Liver (tissue), 9 donors: Measurements from ENCODE around the gene IRAK4. TPM values are rescaled to one million over a fixed set of nuclear protein-coding genes. Genes with fewer than 3 reads are reported as not detected.

Experiments used
- DNase-seq: peaks from one replicate; pipeline ENCODE4 v3.0.0-alpha.2; 2017; ENCODE audit warnings: low spot score
- H3K27ac ChIP-seq, 2 donors: one replicate each; pipeline ENCODE4 v1.7.0; 2013; ENCODE audit warnings: inconsistent platforms in 2 of 2, low read length in 2 of 2, control low read depth in 1 of 2, low read depth in 1 of 2, mild to moderate bottlenecking in 1 of 2
- H3K27me3 ChIP-seq, 4 donors: one replicate each; pipeline versions ENCODE4 v1.6.1 to v1.7.0; 2013; ENCODE audit warnings: low read length in 3 of 4, inconsistent platforms in 1 of 4, mild to moderate bottlenecking in 1 of 4, moderate library complexity in 1 of 4; ENCODE audit not compliant: control insufficient read depth in 4 of 4, insufficient read depth in 4 of 4
- H3K36me3 ChIP-seq, 4 donors: one replicate each; pipeline versions ENCODE4 v1.6.1 to v1.7.0; 2013; ENCODE audit warnings: low read length in 3 of 4, mild to moderate bottlenecking in 3 of 4, low read depth in 1 of 4, moderate library complexity in 1 of 4; ENCODE audit not compliant: control insufficient read depth in 4 of 4, insufficient read depth in 3 of 4
- H3K4me1 ChIP-seq, 4 donors: one replicate each; pipeline versions ENCODE4 v1.6.1 to v1.7.0; 2013; ENCODE audit warnings: low read length in 3 of 4, mild to moderate bottlenecking in 3 of 4, moderate library complexity in 1 of 4; ENCODE audit not compliant: control insufficient read depth in 4 of 4, insufficient read depth in 4 of 4
- H3K4me3 ChIP-seq, 3 donors: one replicate each; pipeline versions ENCODE4 v1.6.1 to v1.7.0; 2013; ENCODE audit warnings: low read length in 3 of 3, control low read depth in 1 of 3, low read depth in 1 of 3, mild to moderate bottlenecking in 1 of 3
- H3K9ac ChIP-seq, 2 donors: one replicate each; pipeline ENCODE4 v1.7.0; 2013; ENCODE audit warnings: low read length in 2 of 2, mild to moderate bottlenecking in 2 of 2, moderate library complexity in 2 of 2, control low read depth in 1 of 2, low read depth in 1 of 2
- H3K9me3 ChIP-seq, 4 donors: one replicate each; pipeline versions ENCODE4 v1.6.1 to v1.7.0; 2013; ENCODE audit warnings: low read length in 3 of 4; ENCODE audit not compliant: control insufficient read depth in 4 of 4
- ATF3 ChIP-seq: IDR thresholded peaks from 2 replicates; pipeline ENCODE4 v1.6.1; 2016; ENCODE audit warnings: antibody characterized with exemption
- EGR1 ChIP-seq, 2 donors: IDR thresholded peaks; 2 replicates each; pipeline ENCODE4 v1.6.1; 2016 to 2018; ENCODE audit warnings: antibody characterized with exemption in 2 of 2, low read depth in 2 of 2
- FOXA1 ChIP-seq: IDR thresholded peaks from 2 replicates; pipeline ENCODE4 v1.6.1; 2016; ENCODE audit warnings: antibody characterized with exemption
- FOXA2 ChIP-seq: IDR thresholded peaks from 2 replicates; pipeline ENCODE4 v1.6.1; 2016; ENCODE audit warnings: antibody characterized with exemption
- HNF4G ChIP-seq: IDR thresholded peaks from 2 replicates; pipeline ENCODE4 v1.6.1; 2016; ENCODE audit warnings: antibody characterized with exemption
- JUND ChIP-seq, 2 donors: IDR thresholded peaks; 2 replicates each; pipeline ENCODE4 v1.6.1; 2016; ENCODE audit warnings: antibody characterized with exemption in 2 of 2
- MAX ChIP-seq: IDR thresholded peaks from 2 replicates; pipeline ENCODE4 v1.6.1; 2016; ENCODE audit warnings: antibody characterized with exemption
- REST ChIP-seq: IDR thresholded peaks from 2 replicates; pipeline ENCODE4 v1.6.1; 2016; ENCODE audit warnings: antibody characterized with exemption, mild to moderate bottlenecking
- RXRA ChIP-seq, 2 donors: IDR thresholded peaks; 2 replicates each; pipeline ENCODE4 v1.6.1; 2017 to 2018; ENCODE audit warnings: antibody characterized with exemption in 2 of 2, mild to moderate bottlenecking in 1 of 2
- SP1 ChIP-seq: IDR thresholded peaks from 2 replicates; pipeline ENCODE4 v1.6.1; 2018; ENCODE audit warnings: antibody characterized with exemption, mild to moderate bottlenecking
- YY1 ChIP-seq: IDR thresholded peaks from 2 replicates; pipeline ENCODE4 v1.6.1; 2016; ENCODE audit warnings: antibody characterized with exemption, mild to moderate bottlenecking
- WGBS: extraction: QIAGEN DNeasy Blood & Tissue Kit; methylation state at CpG from one replicate; pipeline ENCODE4 v1.1.7; 2013; 5-methylcytosine and 5-hydroxymethylcytosine counted together
- polyA plus RNA-seq, 2 donors: library from polyadenylated mRNA; stranded (reverse) in 1 of 2; unstranded in 1 of 2; fragments of 200-250 nt in 1 of 2; fragments of >200 nt in 1 of 2; fragmentation: Nextera tagmentation in 1 of 2; extraction: Ambion mirVana in 1 of 2; gene quantifications; one replicate each; pipeline versions ENCODE4 v1.2.1 to v1.2.3, GENCODE V29; 2013 to 2015
- total RNA-seq, 2 donors: library from RNA; depleted of rRNA; stranded (reverse); fragments of >200 nt; gene quantifications; one replicate each; pipeline ENCODE4 v1.2.3, GENCODE V29; 2014
- donor health status: healthy.
- donor health status: healthy.
- donor health status: healthy.
- donor health status: healthy.
- donor health status: healthy.

Gene IRAK4
- total and polyA plus RNA-seq, 4 donors = 5.0 to 19.1 (median 7.7) TPM

- no peak for DNase-seq
- Histone ChIP-seq H3K9me3 (no peaks in the 10 kb centered on the region), H3K36me3 (peaks cover 0 to 3% (median 0%) of the 10 kb centered on the region in 4 donors), H3K9ac (no peak overlapping the region), H3K4me3 (no peak overlapping the region), H3K4me1 (peaks cover 0 to 10% (median 6%) of the 10 kb centered on the region in 4 donors), H3K27me3 (no peaks in the 10 kb centered on the region), H3K27ac (no peak overlapping the region)
- TF ChIP-seq FOXA2 (no peak), FOXA1 (no peak), ATF3 (no peak), REST (no peak), JUND (IDR thresholded peaks at IDR 0.05) (no peak), HNF4G (no peak), EGR1 (IDR thresholded peaks at IDR 0.05; ENCODE audit: low read depth in 2 of 2) (no peak), RXRA (IDR thresholded peaks at IDR 0.05) (no peak)
- 94% methylated on average over 3 of the region's 3 CpGs for WGBS
These were observed 4.7 kb upstream of the IRAK4 start for GRCh38 chr12:43754015-43754414.

GRCh38 chr12:43758247-43758727, 464 bp upstream of the IRAK4 start:
- H3K4me1 ChIP-seq = peaks cover 3 to 24% (median 13%) of the 10 kb centered on the region in 4 donors
- peak; percentile 83 for TF ChIP-seq REST
- no peak for TF ChIP-seq SP1
- TF ChIP-seq FOXA2 = no peak
- no peak for TF ChIP-seq YY1
- TF ChIP-seq MAX = no peak
- no peaks in the 10 kb centered on the region for H3K27me3 ChIP-seq
- H3K36me3 ChIP-seq = peaks cover 0 to 3% (median 0%) of the 10 kb centered on the region in 4 donors
- no peaks in the 10 kb centered on the region for H3K9me3 ChIP-seq
- H3K4me3 ChIP-seq = peak overlapping the region; percentile 62 to 68 (median 63)
- 1% methylated on average over 18 of the region's 18 CpGs for WGBS
- H3K9ac ChIP-seq = peak overlapping the region; percentile 5 to 51
- peak overlapping the region; percentile 4 to 45 for H3K27ac ChIP-seq
- no peak for DNase-seq
